A549 (cell line): Measurements from ENCODE around the gene DIAPH2. TPM values are rescaled to one million over a fixed set of nuclear protein-coding genes. Genes with fewer than 3 reads are reported as not detected.

Source experiments
- ATAC-seq, 2 experiments: fragments of 200-7000 bp in 1 of 2; fragments of >200 bp in 1 of 2; cut with Nextera tagmentation in 1 of 2; cut with Tn5 transposase in 1 of 2; 3 replicates each; pipeline versions ENCODE4 v1.8.0 to v1.9.1; 2018 to 2020; ENCODE audit warnings: mild to moderate bottlenecking in 1 of 2, moderate library complexity in 1 of 2
- CTCF ChIA-PET: fragments of 300-600 bp; sonication (Branson Sonifier 250); formaldehyde crosslinking; extraction: SDS; loops from one replicate; lab custom pipeline; 2021; ENCODE audit warnings: antibody characterized with exemption, inconsistent platforms; lab: Yijun Ruan, JAX
- POLR2A ChIA-PET: fragments of 350-600 bp; formaldehyde crosslinking; extraction: SDS; loops from one replicate; lab custom pipeline; 2021; ENCODE audit warnings: antibody characterized with exemption, inconsistent platforms; lab: Yijun Ruan, JAX
- DNase-seq, 2 experiments: peaks; one replicate each; pipeline versions ENCODE4 v3.0.0 to v3.0.0-alpha.2; 2011 to 2016; ENCODE audit warnings: low read depth in 1 of 2, low spot score in 1 of 2
- FAIRE-seq: peaks from 2 replicates; lab custom pipeline; 2011; peaks lifted over from hg19 to GRCh38; lab: Jason Lieb, UNC
- H3K27ac ChIP-seq, 2 experiments: fragments of >200 bp; sonication (Bioruptor Twin); formaldehyde crosslinking; 3 replicates each; pipeline ENCODE4 v1.5.1; 2016 to 2017
- H3K4me1 ChIP-seq: fragments of >200 bp; sonication (Bioruptor Twin); formaldehyde crosslinking; 3 replicates; pipeline ENCODE4 v1.6.1; 2016
- H3K4me2 ChIP-seq: fragments of >200 bp; sonication (Bioruptor Twin); formaldehyde crosslinking; 3 replicates; pipeline ENCODE4 v1.6.1; 2016
- H3K4me3 ChIP-seq: fragments of >200 bp; sonication (Bioruptor Twin); formaldehyde crosslinking; 3 replicates; pipeline ENCODE4 v1.5.1; 2016
- H3K9me3 ChIP-seq: fragments of >200 bp; sonication (Bioruptor Twin); formaldehyde crosslinking; 3 replicates; pipeline ENCODE4 v1.6.1; 2016
- BCL3 ChIP-seq: fragments of >200 bp; sonication (Bioruptor Twin); formaldehyde crosslinking; IDR thresholded peaks from 3 replicates; pipeline ENCODE4 v1.6.1; 2016
- CBX2 ChIP-seq: fragments of 200-600 bp; sonication (generic); IDR thresholded peaks from 2 replicates; pipeline ENCODE4 v1.6.1; 2016; ENCODE audit warnings: low read depth, mild to moderate bottlenecking, borderline replicate concordance
- CTCF ChIP-seq: fragments of >200 bp; sonication (Bioruptor Twin); formaldehyde crosslinking; IDR thresholded peaks from 3 replicates; pipeline ENCODE4 v1.5.1; 2016
- EP300 ChIP-seq, 2 experiments: fragments of >200 bp; sonication (Bioruptor Twin); formaldehyde crosslinking; IDR thresholded peaks; 2 replicates in 1 of 2; 3 replicates in 1 of 2; pipeline ENCODE4 v1.6.1; 2016 to 2017
- HES2 ChIP-seq: fragments of >200 bp; sonication (Bioruptor Twin); formaldehyde crosslinking; IDR thresholded peaks from 2 replicates; pipeline ENCODE4 v1.6.1; 2016
- KDM5A ChIP-seq: fragments of 200-600 bp; sonication (generic); IDR thresholded peaks from 2 replicates; pipeline ENCODE4 v1.6.1; 2016; ENCODE audit warnings: antibody characterized with exemption, mild to moderate bottlenecking
- NFE2L2 ChIP-seq: fragments of 150-350 bp; conservative IDR thresholded peaks from 2 replicates; pipeline ENCODE4 v1.6.1; 2014; ENCODE audit warnings: low read length
- PHF8 ChIP-seq: fragments of 200-600 bp; sonication (generic); IDR thresholded peaks from 2 replicates; pipeline ENCODE4 v1.6.1; 2016; ENCODE audit warnings: low read depth, mild to moderate bottlenecking, antibody characterized with exemption, moderate library complexity, borderline replicate concordance
- RAD21 ChIP-seq, 2 experiments: fragments of >200 bp in 1 of 2; sonication (Bioruptor Twin) in 1 of 2; formaldehyde crosslinking in 1 of 2; IDR thresholded peaks in 1 of 2; conservative IDR thresholded peaks in 1 of 2; 2 replicates in 1 of 2; 3 replicates in 1 of 2; pipeline ENCODE4 v1.6.1; 2012 to 2018; ENCODE audit warnings: inconsistent platforms in 1 of 2
- RFX5 ChIP-seq: fragments of 450-650 bp; IDR thresholded peaks from 2 replicates; pipeline ENCODE4 v1.7.1; 2014; ENCODE audit warnings: antibody characterized with exemption, mild to moderate bottlenecking, moderate library complexity
- RNF2 ChIP-seq: fragments of 200-600 bp; sonication (generic); IDR thresholded peaks from 2 replicates; pipeline ENCODE4 v1.6.1; 2016; ENCODE audit warnings: low read depth, mild to moderate bottlenecking, antibody characterized with exemption, moderate library complexity, borderline replicate concordance
- SMC3 ChIP-seq: fragments of >200 bp; sonication (Bioruptor Twin); formaldehyde crosslinking; IDR thresholded peaks from 3 replicates; pipeline ENCODE4 v1.6.1; 2018; ENCODE audit warnings: inconsistent platforms
- TFCP2L1 ChIP-seq: fragments of 250-450 bp; sonication (Bioruptor Pico); IDR thresholded peaks from 2 replicates; pipeline ENCODE4 v1.5.0; 2021; ENCODE audit warnings: mild to moderate bottlenecking
- WGBS: methylation state at CpG from one replicate; pipeline ENCODE4 v1.1.6; 2017; ENCODE audit errors: missing lambda C conversion rate; 5-methylcytosine and 5-hydroxymethylcytosine counted together
- polyA plus RNA-seq, 4 experiments: library from polyadenylated mRNA; depleted of rRNA in 3 of 4; stranded (reverse); fragments of >200 nt; fragmentation: RNase III in 1 of 4; extraction: RNeasy Plus Mini Kit Qiagen cat#74134 plus additional on column Dnase treatment in 1 of 4; gene quantifications; 2 replicates in 3 of 4; 3 replicates in 1 of 4; pipeline ENCODE4 v1.2.3, GENCODE V29; 2011 to 2017

Gene DIAPH2
- polyA plus RNA-seq, 2 of the 4 experiments (the other 2 are of a cell fraction), result 3.7 to 10.0 TPM

- no peak for TF ChIP-seq NFE2L2
- TF ChIP-seq PHF8, result no peak
- TF ChIP-seq RNF2, result no peak
- TF ChIP-seq KDM5A, result no peak
- TF ChIP-seq CBX2, result no peak
Measured at GRCh38 chrX:97011540-97011939, 326.9 kb downstream of the DIAPH2 start (continued).

GRCh38 chrX:97016106-97016505 is 331.5 kb downstream of the DIAPH2 start:
- Histone ChIP-seq H3K4me3 (no peak overlapping the region), H3K4me1 (no peaks in the 10 kb centered on the region), H3K9me3 (no peaks in the 10 kb centered on the region), H3K27ac (no peak overlapping the region), H3K4me2 (no peak overlapping the region)
- 62% methylated on average over 2 of the region's 2 CpGs for WGBS
- TF ChIP-seq RFX5 (no peak), RAD21 (conservative IDR thresholded peaks at IDR 0.05 in 1 of 2, IDR thresholded peaks at IDR 0.05 in 1 of 2) (peak; percentile 23 to 37; a peak in 1 of 5 replicates), CTCF (peak; percentile 22; the same call in 1 of the 3 replicates)
- no peak for ATAC-seq
- POLR2A ChIA-PET, result no interaction called here
- peak; percentile 86 for FAIRE-seq
- CTCF ChIA-PET, result interaction anchor here (0.7 to 1.7 kb wide), 3 partner anchors 21 to 669 kb away, joined by 3 to 7 read pairs (median 3); no protein-coding TSS in a partner anchor
- no peak for DNase-seq

GRCh38 chrX:97021680-97022079 is 337.0 kb downstream of the DIAPH2 start:
- no peaks in the 10 kb centered on the region for H3K9me3 ChIP-seq
- FAIRE-seq (no peak), ATAC-seq (no peak), DNase-seq (no peak)
- TF ChIP-seq RNF2, result no peak
- H3K27ac ChIP-seq, result no peak overlapping the region
- CTCF ChIA-PET, result no interaction called here
- 60% methylated on average over 3 of the region's 3 CpGs for WGBS
- no peaks in the 10 kb centered on the region for H3K4me1 ChIP-seq
- POLR2A ChIA-PET, result no interaction called here
- no peak overlapping the region for H3K4me3 ChIP-seq
- H3K4me2 ChIP-seq, result no peak overlapping the region

GRCh38 chrX:97026406-97026805 is 341.8 kb downstream of the DIAPH2 start:
- 0 out of 3 replicates have a peak, but pooled peaks have one; percentile 32 for TF ChIP-seq SMC3
- no peak for TF ChIP-seq TFCP2L1 (CRISPR knock-in tag)
- no peak for TF ChIP-seq HES2
- no peak for TF ChIP-seq EP300 (IDR thresholded peaks at IDR 0.05)
- peak; percentile 37 for TF ChIP-seq CTCF
- peak; percentile 44 to 58 for TF ChIP-seq RAD21 (conservative IDR thresholded peaks at IDR 0.05 in 1 of 2, IDR thresholded peaks at IDR 0.05 in 1 of 2)
- TF ChIP-seq BCL3, result no peak
- 81% methylated on average over 2 of the region's 2 CpGs for WGBS
- Histone ChIP-seq H3K4me2 (no peak overlapping the region), H3K9me3 (no peaks in the 10 kb centered on the region), H3K27ac (no peak overlapping the region), H3K4me1 (no peaks in the 10 kb centered on the region), H3K4me3 (no peak overlapping the region)
- DNase-seq (peak in 1 of 2 experiments; percentile 19), FAIRE-seq (peak; percentile 36), ATAC-seq (no peak)
- CTCF ChIA-PET, result interaction anchor here (0.6 kb wide), 1 partner anchor 13 kb away, joined by 4 read pairs; no protein-coding TSS in a partner anchor
- POLR2A ChIA-PET, result no interaction called here
